Colonic mucosa (tissue), 4 donors: Measurements from ENCODE around the gene PRDM12. TPM values are rescaled to one million over a fixed set of nuclear protein-coding genes. Genes with fewer than 3 reads are reported as not detected.

Source experiments
- DNase-seq: peaks from one replicate; pipeline ENCODE4 v3.0.0-alpha.2; 2020
- H3K27ac ChIP-seq: fragments of 200-600 bp; one replicate; pipeline ENCODE4 v1.8.0; 2021
- H3K27me3 ChIP-seq: fragments of 200-600 bp; one replicate; pipeline ENCODE4 v1.8.0; 2021
- H3K36me3 ChIP-seq: fragments of 200-600 bp; one replicate; pipeline ENCODE4 v1.8.0; 2021
- H3K4me1 ChIP-seq: fragments of 200-600 bp; one replicate; pipeline ENCODE4 v1.8.0; 2021; ENCODE audit warnings: mild to moderate bottlenecking
- H3K4me3 ChIP-seq: fragments of 200-600 bp; one replicate; pipeline ENCODE4 v1.8.0; 2021
- H3K9ac ChIP-seq, 2 donors: one replicate each; pipeline ENCODE4 v1.7.0; 2013; ENCODE audit warnings: control low read depth in 2 of 2, low read depth in 2 of 2, low read length in 2 of 2
- H3K9me3 ChIP-seq: fragments of 200-600 bp; one replicate; pipeline ENCODE4 v1.8.0; 2021
- CTCF ChIP-seq: fragments of 200-600 bp; IDR thresholded peaks from one replicate; pipeline ENCODE4 v1.8.0; 2022; ENCODE audit warnings: antibody characterized with exemption, mild to moderate bottlenecking
- intact Hi-C: fragments of 100-400 bp; cut with DNase I; formaldehyde crosslinking; loops from one replicate; pipeline ENCODE4 v1.14.1; 2022
- total RNA-seq, 2 donors: library from RNA; stranded (reverse); fragmentation: NEBNext Ultra II Directional in 1 of 2; extraction: Animal tissue kit (Norgen Biotek cat#: 25700) in 1 of 2; gene quantifications; one replicate each; pipeline ENCODE4 v1.2.1, GENCODE V29; 2021
- donor health status: healthy.
- donor health status: DM: no; HTN: no; CAD: no.
- donor health status: DM: no; HTN: no; CAD: no.

PRDM12 gene
- total RNA-seq, 2 donors from 2014 or later = not detected

- H3K4me1 ChIP-seq = peaks cover 4% of the 10 kb centered on the region
- no peaks in the 10 kb centered on the region for H3K36me3 ChIP-seq
- no peaks in the 10 kb centered on the region for H3K27me3 ChIP-seq
- H3K9ac ChIP-seq = peak overlapping the region; percentile 88 to 93
- H3K9me3 ChIP-seq = no peaks in the 10 kb centered on the region
- H3K27ac ChIP-seq = peak overlapping the region; percentile 99
- no peak for TF ChIP-seq CTCF
- intact Hi-C loops = no loop called here
- H3K4me3 ChIP-seq = peak overlapping the region; percentile 99
- DNase-seq = peak; percentile 54
Observed at GRCh38 chr9:130713286-130713960, 49.0 kb downstream of the PRDM12 start.

- H3K27me3 ChIP-seq = no peaks in the 10 kb centered on the region
- peak overlapping the region; percentile 99 for H3K4me3 ChIP-seq
- no peak for TF ChIP-seq CTCF
- H3K9ac ChIP-seq = peak overlapping the region in 1 of 2 donors; percentile 88
- no peaks in the 10 kb centered on the region for H3K36me3 ChIP-seq
- H3K27ac ChIP-seq = peak overlapping the region; percentile 99
- intact Hi-C loops = no loop called here
- no peak for DNase-seq
- no peaks in the 10 kb centered on the region for H3K9me3 ChIP-seq
- H3K4me1 ChIP-seq = peaks cover 4% of the 10 kb centered on the region
Observed at GRCh38 chr9:130714586-130715110, 50.3 kb downstream of the PRDM12 start.

GRCh38 chr9:130715270-130715669 lies 50.9 kb downstream of the PRDM12 start:
- H3K27ac ChIP-seq = peak overlapping the region; percentile 99
- no peaks in the 10 kb centered on the region for H3K27me3 ChIP-seq
- H3K36me3 ChIP-seq = no peaks in the 10 kb centered on the region
- H3K4me1 ChIP-seq = peaks cover 4% of the 10 kb centered on the region
- no peaks in the 10 kb centered on the region for H3K9me3 ChIP-seq
- no peak for DNase-seq
- peak overlapping the region in 1 of 2 donors; percentile 88 for H3K9ac ChIP-seq
- peak overlapping the region; percentile 99 for H3K4me3 ChIP-seq
- intact Hi-C loops = no loop called here
- no peak for TF ChIP-seq CTCF

DNA sequence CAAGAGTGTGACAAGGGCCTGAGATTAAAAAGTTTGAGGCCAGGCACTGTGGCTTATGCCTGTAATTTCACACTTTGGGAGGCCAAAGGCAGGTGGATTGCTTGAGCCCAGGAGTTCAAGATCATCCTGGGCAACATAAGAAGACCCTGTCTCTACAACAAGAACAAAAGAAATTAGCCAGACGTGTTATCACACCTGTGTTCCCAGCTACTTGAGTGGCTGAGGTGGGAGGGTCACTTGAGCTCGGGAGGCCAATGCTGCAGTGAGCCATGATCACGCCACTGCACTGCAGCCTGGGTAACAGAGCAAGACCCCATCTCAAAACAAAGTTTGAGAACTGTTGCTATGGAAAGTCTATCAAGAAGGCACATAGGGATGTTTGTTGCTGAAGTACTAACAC lies 54.2 kb downstream of the PRDM12 start:
- Histone ChIP-seq H3K27ac (no peak overlapping the region), H3K36me3 (no peaks in the 10 kb centered on the region), H3K27me3 (no peaks in the 10 kb centered on the region), H3K9ac (no peak overlapping the region), H3K9me3 (no peaks in the 10 kb centered on the region), H3K4me1 (no peaks in the 10 kb centered on the region), H3K4me3 (no peak overlapping the region)
- TF ChIP-seq CTCF = no peak
- intact Hi-C loops = no loop called here
- DNase-seq = no peak

GRCh38 chr9:130720762-130721161 lies 56.4 kb downstream of the PRDM12 start:
- Histone ChIP-seq H3K36me3 (no peaks in the 10 kb centered on the region), H3K9me3 (no peaks in the 10 kb centered on the region), H3K27ac (no peak overlapping the region), H3K4me3 (no peak overlapping the region), H3K27me3 (no peaks in the 10 kb centered on the region), H3K9ac (no peak overlapping the region), H3K4me1 (no peaks in the 10 kb centered on the region)
- intact Hi-C loops = no loop called here
- no peak for TF ChIP-seq CTCF
- no peak for DNase-seq
